ENCODE data around the gene GCNT2. TPM values are rescaled to one million over a fixed set of nuclear protein-coding genes. Genes with fewer than 3 reads are reported as not detected.
"Not testable (repeated sequence)": the region's sequence is repeated elsewhere in the genome, so short reads cannot be mapped to it uniquely, and the experiment has no call there.

The GCNT2 gene
- total RNA-seq, 4 donors from 2014 or later: 12.4 to 92.5 (median 77.0) TPM

DNA sequence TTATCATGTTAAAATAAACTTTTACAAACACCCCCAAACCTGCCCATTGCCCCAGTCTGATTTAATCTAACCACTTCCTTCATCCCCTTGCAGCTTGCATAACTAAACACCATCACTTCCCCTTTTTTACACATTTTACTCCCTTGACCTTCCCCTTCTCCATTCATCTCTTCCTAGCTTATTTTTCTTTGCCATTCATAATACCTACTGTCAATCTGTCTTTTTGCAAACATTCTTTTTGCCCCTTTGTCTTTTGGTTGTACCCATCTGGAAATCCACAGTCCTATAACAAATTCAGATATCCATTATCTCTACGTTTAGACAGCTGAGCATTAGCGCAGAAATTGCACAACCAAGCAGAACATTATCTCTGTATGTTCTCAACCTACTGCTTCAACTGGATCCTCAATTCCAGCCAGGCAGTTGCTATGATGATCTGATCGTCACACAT lies 122.1 kb downstream of the GCNT2 start:
- no peak overlapping the region for H3K4me3 ChIP-seq
- H3K4me1 ChIP-seq: no peaks in the 10 kb centered on the region
- no peaks in the 10 kb centered on the region for H3K36me3 ChIP-seq
- H3K27me3 ChIP-seq: no peaks in the 10 kb centered on the region
- DNase-seq: no peak
- no peaks in the 10 kb centered on the region for H3K9me3 ChIP-seq
- no peak overlapping the region for H3K27ac ChIP-seq
- TF ChIP-seq, protein P1, sequence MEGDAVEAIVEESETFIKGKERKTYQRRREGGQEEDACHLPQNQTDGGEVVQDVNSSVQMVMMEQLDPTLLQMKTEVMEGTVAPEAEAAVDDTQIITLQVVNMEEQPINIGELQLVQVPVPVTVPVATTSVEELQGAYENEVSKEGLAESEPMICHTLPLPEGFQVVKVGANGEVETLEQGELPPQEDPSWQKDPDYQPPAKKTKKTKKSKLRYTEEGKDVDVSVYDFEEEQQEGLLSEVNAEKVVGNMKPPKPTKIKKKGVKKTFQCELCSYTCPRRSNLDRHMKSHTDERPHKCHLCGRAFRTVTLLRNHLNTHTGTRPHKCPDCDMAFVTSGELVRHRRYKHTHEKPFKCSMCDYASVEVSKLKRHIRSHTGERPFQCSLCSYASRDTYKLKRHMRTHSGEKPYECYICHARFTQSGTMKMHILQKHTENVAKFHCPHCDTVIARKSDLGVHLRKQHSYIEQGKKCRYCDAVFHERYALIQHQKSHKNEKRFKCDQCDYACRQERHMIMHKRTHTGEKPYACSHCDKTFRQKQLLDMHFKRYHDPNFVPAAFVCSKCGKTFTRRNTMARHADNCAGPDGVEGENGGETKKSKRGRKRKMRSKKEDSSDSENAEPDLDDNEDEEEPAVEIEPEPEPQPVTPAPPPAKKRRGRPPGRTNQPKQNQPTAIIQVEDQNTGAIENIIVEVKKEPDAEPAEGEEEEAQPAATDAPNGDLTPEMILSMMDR (IDR thresholded peaks at IDR 0.05): no peak
- TF ChIP-seq POLR2A (IDR thresholded peaks at IDR 0.05): no peak

DNA sequence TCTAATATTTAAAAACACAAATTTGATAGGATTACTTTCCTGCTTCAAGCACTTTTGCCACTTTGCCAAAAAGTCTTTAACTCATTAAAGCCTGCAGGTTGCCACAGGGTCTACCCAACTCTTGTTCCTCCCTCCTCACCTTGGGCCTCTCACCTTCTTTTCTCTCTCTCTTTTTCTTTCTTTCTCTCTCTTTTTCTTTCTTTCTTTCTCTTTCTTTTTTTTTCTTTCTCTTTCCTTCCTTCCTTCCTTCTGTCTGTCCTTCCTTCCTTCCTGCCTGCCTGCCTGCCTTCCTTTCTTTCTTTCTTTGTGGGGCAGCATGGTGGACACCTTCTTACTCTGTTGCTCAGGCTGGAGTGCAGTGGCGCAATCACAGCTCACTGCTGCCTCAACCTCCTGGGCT lies 123.1 kb downstream of the GCNT2 start:
- TF ChIP-seq POLR2A (IDR thresholded peaks at IDR 0.05): no peak
- TF ChIP-seq, protein P1 (IDR thresholded peaks at IDR 0.05): no peak
- H3K4me1 ChIP-seq: no peaks in the 10 kb centered on the region
- no peaks in the 10 kb centered on the region for H3K36me3 ChIP-seq
- no peaks in the 10 kb centered on the region for H3K27me3 ChIP-seq
- H3K9me3 ChIP-seq: no peaks in the 10 kb centered on the region
- H3K27ac ChIP-seq: no peak overlapping the region
- DNase-seq: no peak
- no peak overlapping the region for H3K4me3 ChIP-seq

DNA sequence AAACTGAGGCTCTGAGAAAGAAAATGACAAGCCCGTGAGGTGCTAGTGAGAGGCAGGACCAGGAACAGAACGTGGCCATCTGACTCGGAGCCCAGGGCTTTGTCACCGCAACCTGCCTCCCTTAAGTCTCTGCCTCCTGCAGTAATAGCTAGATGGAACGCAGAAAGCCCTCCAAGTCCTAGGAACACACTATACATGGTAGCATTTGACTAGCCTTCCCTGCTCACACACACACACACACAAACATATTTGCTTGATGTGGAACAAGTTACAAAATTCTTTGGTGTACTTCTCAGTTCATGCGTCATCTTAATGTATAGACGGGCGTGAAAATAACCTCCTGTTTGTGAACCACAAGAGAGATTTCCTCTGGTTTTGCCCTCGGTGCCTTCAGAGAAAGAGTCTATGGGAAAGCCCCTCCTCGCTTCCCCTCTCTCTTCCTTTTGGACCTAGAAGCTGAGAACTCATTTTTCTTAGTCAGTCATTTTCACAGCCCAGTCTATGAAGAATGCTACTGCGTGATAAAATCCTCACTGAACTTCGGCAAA lies 134.4 kb downstream of the GCNT2 start:
- H3K27me3 ChIP-seq: no peaks in the 10 kb centered on the region
- no peaks in the 10 kb centered on the region for H3K9me3 ChIP-seq
- DNase-seq: no peak
- no peak overlapping the region for H3K27ac ChIP-seq
- no peak for TF ChIP-seq POLR2A (IDR thresholded peaks at IDR 0.05)
- TF ChIP-seq, protein P1 (IDR thresholded peaks at IDR 0.05): no peak
- H3K4me1 ChIP-seq: no peaks in the 10 kb centered on the region
- no peaks in the 10 kb centered on the region for H3K36me3 ChIP-seq
- no peak overlapping the region for H3K4me3 ChIP-seq

DNA sequence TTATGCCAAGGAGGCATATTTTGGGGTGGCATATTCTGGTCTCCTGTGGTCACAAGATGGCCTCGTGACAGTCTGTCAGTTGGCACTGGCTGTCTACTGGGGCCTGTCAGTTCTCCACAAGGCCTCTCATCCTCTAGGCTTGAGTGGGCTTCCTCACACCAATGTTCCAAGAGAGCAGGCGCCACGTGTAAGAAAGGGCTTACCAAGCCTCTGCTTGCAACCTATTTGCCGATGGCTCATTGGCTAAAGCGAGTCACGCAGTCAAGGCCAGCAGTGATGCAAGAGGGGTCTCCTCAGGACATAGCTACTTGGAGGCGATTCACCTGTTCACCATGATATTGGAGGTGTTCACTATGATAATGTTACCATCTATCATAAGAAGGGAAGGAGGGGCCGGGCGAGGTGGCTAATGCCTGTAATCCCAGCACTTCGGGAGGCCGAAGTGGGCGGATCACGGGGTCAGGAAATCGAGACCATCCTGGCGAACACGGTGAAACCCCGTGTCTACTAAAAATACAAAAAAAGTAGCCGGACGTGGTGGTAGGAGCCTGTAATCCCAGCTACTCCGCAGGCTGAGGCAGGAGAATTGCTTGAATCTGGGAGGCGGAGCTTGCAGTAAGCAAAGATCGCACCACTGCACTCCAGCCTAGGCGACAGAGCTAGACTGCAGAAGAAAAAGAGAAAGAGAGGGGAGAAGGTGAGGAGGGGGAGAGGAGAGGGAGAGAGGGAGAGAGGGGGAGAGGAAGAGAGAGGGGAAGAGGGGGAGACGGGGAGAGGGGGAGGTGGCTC lies 138.0 kb downstream of the GCNT2 start:
- H3K27ac ChIP-seq: no peak overlapping the region
- H3K27me3 ChIP-seq: no peaks in the 10 kb centered on the region
- TF ChIP-seq POLR2A (IDR thresholded peaks at IDR 0.05): no peak
- TF ChIP-seq, protein P1 (IDR thresholded peaks at IDR 0.05): no peak
- H3K4me3 ChIP-seq: peak overlapping the region; percentile 22 to 32 (median 26)
- no peak for DNase-seq
- no peaks in the 10 kb centered on the region for H3K36me3 ChIP-seq
- no peaks in the 10 kb centered on the region for H3K4me1 ChIP-seq
- no peaks in the 10 kb centered on the region for H3K9me3 ChIP-seq

DNA sequence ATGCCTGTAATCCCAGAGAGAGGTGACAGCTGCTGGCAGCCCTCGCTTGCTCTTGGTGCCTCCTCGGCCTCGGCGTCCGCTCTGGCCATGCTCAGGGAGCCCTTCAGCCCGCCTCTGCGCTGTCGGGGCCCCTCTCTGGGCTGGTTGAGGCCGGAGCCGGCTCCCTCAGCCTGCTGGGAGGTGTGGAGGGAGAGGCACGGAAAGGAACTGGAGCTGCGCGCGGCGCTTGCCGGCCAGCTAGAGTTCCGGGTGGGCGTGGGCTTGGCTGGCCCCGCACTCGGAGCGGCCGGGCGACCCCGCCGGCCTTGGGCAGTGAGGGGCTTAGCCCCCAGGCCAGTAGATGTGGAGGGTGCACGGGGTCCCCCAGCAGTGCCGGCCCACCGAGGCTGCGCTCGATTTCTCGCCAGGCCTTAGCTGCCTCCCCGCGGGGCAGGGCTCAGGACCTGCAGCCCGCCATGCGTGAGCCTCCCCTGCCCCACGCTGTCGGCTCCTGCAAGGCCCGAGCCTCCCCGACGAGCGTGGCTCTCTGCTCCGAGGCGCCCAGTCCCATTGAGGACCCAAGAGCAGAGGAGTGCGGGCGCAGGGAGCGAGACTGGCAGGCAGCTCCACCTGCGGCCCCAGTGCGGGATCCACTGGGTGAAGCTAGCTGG lies 138.7 kb downstream of the GCNT2 start:
- Histone ChIP-seq H3K36me3 (no peaks in the 10 kb centered on the region), H3K27me3 (no peaks in the 10 kb centered on the region), H3K4me1 (no peaks in the 10 kb centered on the region), H3K4me3 (peak overlapping the region; percentile 22 to 32 (median 26)), H3K27ac (peak overlapping the region in 1 of 4 donors; percentile 25), H3K9me3 (no peaks in the 10 kb centered on the region)
- TF ChIP-seq, protein P1 (IDR thresholded peaks at IDR 0.05): no peak
- no peak for TF ChIP-seq POLR2A (IDR thresholded peaks at IDR 0.05)
- peak in 1 of 3 donors; percentile 37 for DNase-seq

DNA sequence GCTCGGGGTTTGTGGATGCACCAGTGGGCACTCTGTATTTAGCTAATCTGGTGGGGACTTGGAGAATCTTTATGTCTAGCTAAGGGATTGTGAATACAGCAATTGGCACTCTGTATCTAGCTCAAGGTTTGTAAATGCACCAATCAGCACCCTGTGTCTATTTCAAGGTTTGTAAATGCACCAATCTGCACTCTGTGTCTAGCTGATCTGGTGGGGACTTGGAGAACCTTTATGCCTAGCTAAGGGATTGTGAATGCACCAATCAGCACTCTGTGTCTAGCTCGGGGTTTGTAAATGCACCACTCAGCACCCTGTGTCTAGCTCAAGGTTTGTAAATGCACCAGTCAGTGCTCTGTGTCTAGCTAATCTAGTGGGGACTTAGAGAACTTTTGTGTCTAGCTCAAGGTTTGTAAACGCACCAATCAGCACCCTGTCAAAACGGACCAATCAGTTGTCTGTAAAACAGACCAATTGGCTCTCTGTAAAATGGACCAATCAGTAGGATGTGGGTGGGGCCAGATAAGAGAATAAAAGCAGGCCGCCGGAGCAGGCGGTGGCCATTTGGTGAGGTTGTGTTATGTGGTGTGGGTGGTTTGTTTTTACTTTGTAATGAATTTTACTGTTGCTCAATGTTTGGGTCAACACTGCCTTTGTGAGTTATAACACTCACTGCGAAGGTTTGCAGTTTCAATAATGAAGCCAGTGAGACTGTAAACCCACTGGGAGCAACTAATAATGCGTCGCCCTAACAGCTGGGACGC lies 139.5 kb downstream of the GCNT2 start:
- not testable (repeated sequence) for H3K4me1 ChIP-seq, H3K27ac ChIP-seq, H3K27me3 ChIP-seq, DNase-seq, H3K4me3 ChIP-seq, H3K36me3 ChIP-seq, H3K9me3 ChIP-seq

All from Peyer's patch (tissue), 4 donors.